MCF 10A (cell line): ENCODE data around the gene CAMTA1. TPM values are rescaled to one million over a fixed set of nuclear protein-coding genes. Genes with fewer than 3 reads are reported as not detected.

ENCODE experiments used
- BruUV-seq: library from RNA; stranded (reverse); fragments of 400-500 nt; replicated peaks from 2 replicates; lab custom pipeline; 2021; lab: Mats Ljungman, UMichigan
- CTCF ChIA-PET: fragments of 300-600 bp; sonication (Branson Sonifier 250); formaldehyde crosslinking; extraction: SDS; loops from one replicate; lab custom pipeline; 2021; ENCODE audit warnings: antibody characterized with exemption, inconsistent platforms; lab: Yijun Ruan, JAX
- POLR2A ChIA-PET: fragments of 300-600, 350-650 bp; sonication (Branson Sonifier 250); formaldehyde crosslinking; extraction: SDS; loops from one replicate; lab custom pipeline; 2020; ENCODE audit warnings: antibody characterized with exemption, inconsistent platforms; lab: Yijun Ruan, JAX
- DNase-seq: peaks from one replicate; pipeline ENCODE4 v3.0.0-alpha.2; 2018; ENCODE audit not compliant: unreplicated experiment
- H3K27ac Mint-ChIP-seq: one replicate; pipeline ENCODE4 v1.8.0; 2022; ENCODE audit warnings: mild to moderate bottlenecking, low read depth, mixed read lengths; ENCODE audit not compliant: unreplicated experiment
- H3K27me3 Mint-ChIP-seq: one replicate; pipeline ENCODE4 v1.8.0; 2022; ENCODE audit warnings: mixed read lengths; ENCODE audit not compliant: insufficient read depth, unreplicated experiment
- H3K36me3 Mint-ChIP-seq: one replicate; pipeline ENCODE4 v1.8.0; 2022; ENCODE audit warnings: mild to moderate bottlenecking, moderate library complexity, mixed read lengths; ENCODE audit not compliant: insufficient read depth, unreplicated experiment
- H3K4me1 Mint-ChIP-seq: one replicate; pipeline ENCODE4 v1.8.0; 2022; ENCODE audit warnings: mixed read lengths; ENCODE audit not compliant: insufficient read depth, unreplicated experiment
- H3K4me3 Mint-ChIP-seq: one replicate; pipeline ENCODE4 v1.8.0; 2022; ENCODE audit warnings: mild to moderate bottlenecking, moderate library complexity, mixed read lengths; ENCODE audit not compliant: unreplicated experiment
- H3K9me3 Mint-ChIP-seq: one replicate; pipeline ENCODE4 v1.8.0; 2022; ENCODE audit warnings: mixed read lengths; ENCODE audit not compliant: unreplicated experiment
- CTCF ChIP-seq: fragments of 200-600 bp; IDR thresholded peaks from one replicate; pipeline ENCODE4 v1.8.0; 2022; ENCODE audit warnings: antibody characterized with exemption, mild to moderate bottlenecking; ENCODE audit not compliant: unreplicated experiment
- intact Hi-C: fragments of 100-400 bp; cut with micrococcal nuclease; formaldehyde crosslinking; loops from 2 replicates; pipeline ENCODE4 v1.14.1; 2022
- total RNA-seq: library from RNA; stranded (reverse); gene quantifications from 2 replicates; pipeline ENCODE4 v1.2.3, GENCODE V29; 2022

The CAMTA1 gene
- total RNA-seq, 1 experiment from 2014 or later, result 74.1 TPM

GRCh38 chr1:6852136-6852890, 67.1 kb downstream of the CAMTA1 start:
- BruUV-seq, result no TSS peak
- POLR2A ChIA-PET, result interaction anchor here (1.2 to 1.6 kb wide), 2 partner anchors 9 to 17 kb away, joined by 3 to 4 read pairs; no protein-coding TSS in a partner anchor
- DNase-seq, result no peak

GRCh38 chr1:6854166-6854565, 68.9 kb downstream of the CAMTA1 start:
- CTCF ChIA-PET, result no interaction called here
- no peak for TF ChIP-seq CTCF
- Mint-ChIP-seq H3K9me3 (peaks cover 25% of the 10 kb centered on the region), H3K4me1 (peaks cover 41% of the 10 kb centered on the region), H3K27ac (peak overlapping the region; percentile 65), H3K27me3 (no peaks in the 10 kb centered on the region), H3K4me3 (no peak overlapping the region), H3K36me3 (peaks cover 15% of the 10 kb centered on the region)
- POLR2A ChIA-PET, result no interaction called here
- BruUV-seq, result no TSS peak
- intact Hi-C loops, result no loop called here
- peak; percentile 79 for DNase-seq

More at GRCh38 chr1:6852136-6852890, 67.1 kb downstream of the CAMTA1 start:
- peaks cover 15% of the 10 kb centered on the region for H3K36me3 Mint-ChIP-seq
- no peak overlapping the region for H3K4me3 Mint-ChIP-seq
- H3K4me1 Mint-ChIP-seq, result peaks cover 34% of the 10 kb centered on the region
- H3K27me3 Mint-ChIP-seq, result no peaks in the 10 kb centered on the region
- intact Hi-C loops, result no loop called here
- CTCF ChIA-PET, result no interaction called here
- TF ChIP-seq CTCF, result no peak
- peak overlapping the region; percentile 65 for H3K27ac Mint-ChIP-seq
- peaks cover 25% of the 10 kb centered on the region for H3K9me3 Mint-ChIP-seq

- peaks cover 41% of the 10 kb centered on the region for H3K4me1 Mint-ChIP-seq
- H3K27me3 Mint-ChIP-seq, result no peaks in the 10 kb centered on the region
- peak overlapping the region; percentile 65 for H3K27ac Mint-ChIP-seq
- peaks cover 7% of the 10 kb centered on the region for H3K36me3 Mint-ChIP-seq
- no TSS peak for BruUV-seq
- intact Hi-C loops, result no loop called here
- H3K4me3 Mint-ChIP-seq, result no peak overlapping the region
- peaks cover 15% of the 10 kb centered on the region for H3K9me3 Mint-ChIP-seq
- POLR2A ChIA-PET, result interaction anchor here (0.5 to 5.9 kb wide), 3 partner anchors 12 to 73 kb away, joined by 5 to 44 read pairs (median 7); partner anchors contain the start of gene CAMTA1
- TF ChIP-seq CTCF, result no peak
- CTCF ChIA-PET, result interaction anchor here (0.7 kb wide), 1 partner anchor 9 kb away, joined by 3 read pairs; no protein-coding TSS in a partner anchor
- DNase-seq, result no peak
These were observed 72.6 kb downstream of the CAMTA1 start for GRCh38 chr1:6857831-6858230.

GRCh38 chr1:6858596-6858995, 73.3 kb downstream of the CAMTA1 start:
- intact Hi-C loops, result no loop called here
- Mint-ChIP-seq H3K27me3 (no peaks in the 10 kb centered on the region), H3K4me3 (no peak overlapping the region), H3K9me3 (peaks cover 15% of the 10 kb centered on the region), H3K27ac (peak overlapping the region; percentile 98), H3K4me1 (peaks cover 46% of the 10 kb centered on the region), H3K36me3 (peaks cover 11% of the 10 kb centered on the region)
- ChIA-PET POLR2A (interaction anchor here (1.0 to 5.9 kb wide), 3 partner anchors 8 to 74 kb away, joined by 3 to 44 read pairs (median 7); partner anchors contain the start of gene CAMTA1), CTCF (interaction anchor here (0.7 kb wide), 1 partner anchor 11 kb away, joined by 3 read pairs; no protein-coding TSS in a partner anchor)
- DNase-seq, result no peak
- BruUV-seq, result no TSS peak
- no peak for TF ChIP-seq CTCF
